ENCODE results near the gene CCL16. TPM values are rescaled to one million over a fixed set of nuclear protein-coding genes. Genes with fewer than 3 reads are reported as not detected.
A peak's percentile ranks its signal among the peaks of the same experiment; 100 is the strongest.
"Not testable (repeated sequence)": the region's sequence is repeated elsewhere in the genome, so short reads cannot be mapped to it uniquely, and the experiment has no call there.

The CCL16 gene
- total RNA-seq, 1 donor = not detected

DNA sequence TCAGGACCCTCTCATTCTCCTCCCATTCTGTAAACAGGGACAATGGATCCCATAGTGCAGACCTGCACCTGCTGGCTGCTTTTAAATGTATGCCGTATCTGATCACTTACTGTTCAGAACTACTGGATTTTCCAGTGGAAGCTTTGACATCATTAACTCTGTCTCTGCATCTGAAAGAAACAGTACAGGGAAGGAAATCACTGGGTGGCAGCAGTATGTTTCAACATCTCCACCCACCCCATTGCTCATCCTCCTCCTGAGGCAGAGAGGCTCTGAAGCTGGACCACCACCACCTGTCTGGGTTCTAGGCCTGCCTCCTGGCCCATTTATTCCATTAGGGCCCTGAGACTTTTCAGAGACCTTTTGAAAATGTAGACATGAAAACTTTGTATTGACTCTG is 17.5 kb upstream of the CCL16 start:
- no peak overlapping the region for H2AFZ ChIP-seq (ENCODE audit: low read length)

DNA sequence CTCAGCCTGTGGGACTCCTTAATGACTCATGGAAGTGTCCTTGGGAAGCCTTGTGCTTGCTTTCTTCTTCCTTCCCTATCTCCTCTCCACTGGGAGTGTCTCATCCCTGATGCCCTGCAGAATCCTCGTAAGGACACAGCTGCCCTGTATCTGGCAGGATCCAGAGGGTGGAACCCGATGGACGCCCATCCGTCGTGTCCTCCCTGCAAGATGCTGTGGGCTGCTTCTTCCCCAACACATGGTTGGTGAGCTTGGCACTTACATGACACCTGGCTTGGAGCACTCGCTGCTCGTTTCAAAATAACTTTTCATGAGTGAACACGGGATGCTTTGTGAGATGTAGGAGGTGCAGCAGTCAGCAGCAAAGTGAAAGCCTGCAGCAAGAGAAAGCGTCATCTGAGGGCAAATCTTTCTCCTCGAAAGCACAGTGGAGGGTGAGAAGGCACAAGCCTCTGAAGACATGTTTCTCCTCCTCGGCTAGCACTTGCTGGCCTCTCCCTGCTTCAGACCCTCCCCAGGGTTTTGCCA is 16.8 kb upstream of the CCL16 start:
- no peaks in the 10 kb centered on the region for H3K4me1 ChIP-seq (ENCODE audit: insufficient read depth, low read length)
- H3K36me3 ChIP-seq (ENCODE audit: insufficient read depth, low read length) = no peaks in the 10 kb centered on the region

More for the DNA sequence above, 17.5 kb upstream of the CCL16 start:
- TF ChIP-seq, protein P1, sequence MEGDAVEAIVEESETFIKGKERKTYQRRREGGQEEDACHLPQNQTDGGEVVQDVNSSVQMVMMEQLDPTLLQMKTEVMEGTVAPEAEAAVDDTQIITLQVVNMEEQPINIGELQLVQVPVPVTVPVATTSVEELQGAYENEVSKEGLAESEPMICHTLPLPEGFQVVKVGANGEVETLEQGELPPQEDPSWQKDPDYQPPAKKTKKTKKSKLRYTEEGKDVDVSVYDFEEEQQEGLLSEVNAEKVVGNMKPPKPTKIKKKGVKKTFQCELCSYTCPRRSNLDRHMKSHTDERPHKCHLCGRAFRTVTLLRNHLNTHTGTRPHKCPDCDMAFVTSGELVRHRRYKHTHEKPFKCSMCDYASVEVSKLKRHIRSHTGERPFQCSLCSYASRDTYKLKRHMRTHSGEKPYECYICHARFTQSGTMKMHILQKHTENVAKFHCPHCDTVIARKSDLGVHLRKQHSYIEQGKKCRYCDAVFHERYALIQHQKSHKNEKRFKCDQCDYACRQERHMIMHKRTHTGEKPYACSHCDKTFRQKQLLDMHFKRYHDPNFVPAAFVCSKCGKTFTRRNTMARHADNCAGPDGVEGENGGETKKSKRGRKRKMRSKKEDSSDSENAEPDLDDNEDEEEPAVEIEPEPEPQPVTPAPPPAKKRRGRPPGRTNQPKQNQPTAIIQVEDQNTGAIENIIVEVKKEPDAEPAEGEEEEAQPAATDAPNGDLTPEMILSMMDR (IDR thresholded peaks at IDR 0.05; ENCODE audit: extremely low read depth, low read depth, low read length) = no peak
- Histone ChIP-seq H3K79me2 (ENCODE audit: insufficient read depth, low read length) (no peaks in the 10 kb centered on the region), H3K27ac (ENCODE audit: low read depth, low read length) (no peak overlapping the region), H3K4me3 (ENCODE audit: insufficient read depth, low read length) (no peak overlapping the region), H3K4me1 (ENCODE audit: insufficient read depth, low read length) (no peaks in the 10 kb centered on the region), H3K4me2 (ENCODE audit: insufficient read depth, low read length) (no peak overlapping the region), H4K20me1 (ENCODE audit: insufficient read depth, low read length) (no peaks in the 10 kb centered on the region), H3K36me3 (ENCODE audit: insufficient read depth, low read length) (no peaks in the 10 kb centered on the region), H3K27me3 (ENCODE audit: insufficient read depth, low read length) (no peaks in the 10 kb centered on the region), H3K9me3 (ENCODE audit: low read depth, low read length) (no peaks in the 10 kb centered on the region)
- no peak for DNase-seq (ENCODE audit: insufficient read length, low spot score, missing footprints)

DNA sequence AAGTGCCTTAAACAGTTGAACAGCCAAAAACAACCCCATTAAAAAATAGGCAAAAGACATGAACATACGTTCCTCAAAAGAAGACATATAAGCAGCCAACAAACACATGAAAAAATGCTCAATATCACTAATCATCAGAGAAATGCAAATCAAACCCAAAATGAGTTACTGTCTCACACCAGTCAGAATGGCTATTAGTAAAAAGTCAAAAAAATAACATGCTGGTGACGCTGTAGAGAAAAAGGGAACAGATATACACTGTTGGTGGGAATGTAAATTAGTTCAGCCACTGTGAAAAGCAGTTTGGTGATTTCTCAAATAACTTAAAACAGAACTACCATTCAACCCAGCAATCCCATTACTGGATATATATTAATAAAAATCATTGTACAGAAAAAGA is 14.0 kb upstream of the CCL16 start:
- not testable (repeated sequence) for H3K4me2 ChIP-seq (ENCODE audit: insufficient read depth, low read length); H3K4me1 ChIP-seq (ENCODE audit: insufficient read depth, low read length)

More for the DNA sequence above, 16.8 kb upstream of the CCL16 start:
- Histone ChIP-seq H3K27me3 (ENCODE audit: insufficient read depth, low read length) (no peaks in the 10 kb centered on the region), H3K4me2 (ENCODE audit: insufficient read depth, low read length) (no peak overlapping the region), H3K27ac (ENCODE audit: low read depth, low read length) (no peak overlapping the region), H4K20me1 (ENCODE audit: insufficient read depth, low read length) (no peaks in the 10 kb centered on the region), H3K9me3 (ENCODE audit: low read depth, low read length) (no peaks in the 10 kb centered on the region), H3K79me2 (ENCODE audit: insufficient read depth, low read length) (no peaks in the 10 kb centered on the region), H2AFZ (ENCODE audit: low read length) (no peak overlapping the region), H3K4me3 (ENCODE audit: insufficient read depth, low read length) (peak overlapping the region; percentile 19)
- DNase-seq (ENCODE audit: insufficient read length, low spot score, missing footprints) = no peak
- TF ChIP-seq, protein P1 (IDR thresholded peaks at IDR 0.05; ENCODE audit: extremely low read depth, low read depth, low read length) = no peak

DNA sequence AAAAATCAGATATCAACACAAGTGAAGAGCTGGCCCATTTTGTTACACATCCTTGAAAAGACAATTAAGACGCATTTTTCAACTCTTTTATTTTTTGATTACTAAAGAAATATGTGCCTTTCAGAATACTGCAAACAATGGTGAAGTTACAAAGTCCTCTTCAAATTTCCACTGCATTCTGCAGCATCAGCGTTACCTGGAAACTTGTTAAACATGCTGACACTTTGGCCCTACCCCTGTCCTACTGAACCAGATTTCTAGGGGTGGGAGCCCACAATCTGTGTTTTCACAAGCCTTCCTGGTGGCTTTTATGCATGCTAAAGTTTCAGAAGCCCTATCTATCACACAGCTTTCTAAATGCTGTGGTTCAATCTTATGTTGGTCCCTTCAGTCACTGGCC is 9.8 kb upstream of the CCL16 start:
- H3K36me3 ChIP-seq (ENCODE audit: insufficient read depth, low read length) = no peaks in the 10 kb centered on the region
- no peaks in the 10 kb centered on the region for H4K20me1 ChIP-seq (ENCODE audit: insufficient read depth, low read length)
- no peak overlapping the region for H3K4me2 ChIP-seq (ENCODE audit: insufficient read depth, low read length)
- TF ChIP-seq, protein P1 (IDR thresholded peaks at IDR 0.05; ENCODE audit: extremely low read depth, low read depth, low read length) = no peak
- no peak overlapping the region for H3K4me3 ChIP-seq (ENCODE audit: insufficient read depth, low read length)
- no peaks in the 10 kb centered on the region for H3K79me2 ChIP-seq (ENCODE audit: insufficient read depth, low read length)
- H3K4me1 ChIP-seq (ENCODE audit: insufficient read depth, low read length) = no peaks in the 10 kb centered on the region
- no peak overlapping the region for H3K27ac ChIP-seq (ENCODE audit: low read depth, low read length)
- H3K9me3 ChIP-seq (ENCODE audit: low read depth, low read length) = no peaks in the 10 kb centered on the region
- H2AFZ ChIP-seq (ENCODE audit: low read length) = no peak overlapping the region
- peak; percentile 21 for DNase-seq (ENCODE audit: insufficient read length, low spot score, missing footprints)
- no peaks in the 10 kb centered on the region for H3K27me3 ChIP-seq (ENCODE audit: insufficient read depth, low read length)

More for the DNA sequence above, 14.0 kb upstream of the CCL16 start:
- not testable (repeated sequence) for H3K27ac ChIP-seq (ENCODE audit: low read depth, low read length); H2AFZ ChIP-seq (ENCODE audit: low read length); H3K9me3 ChIP-seq (ENCODE audit: low read depth, low read length); H3K79me2 ChIP-seq (ENCODE audit: insufficient read depth, low read length); H4K20me1 ChIP-seq (ENCODE audit: insufficient read depth, low read length); H3K36me3 ChIP-seq (ENCODE audit: insufficient read depth, low read length); DNase-seq (ENCODE audit: insufficient read length, low spot score, missing footprints); H3K27me3 ChIP-seq (ENCODE audit: insufficient read depth, low read length); H3K4me3 ChIP-seq (ENCODE audit: insufficient read depth, low read length)
